ENCODE measurements around the gene MSRB3.

Gene MSRB3

GRCh38 chr12:65504417-65504816 is 225.9 kb downstream of the MSRB3 start:
- Histone ChIP-seq H3K27me3 (ENCODE audit: insufficient read depth, low read length) (no peaks in the 10 kb centered on the region), H3K27ac (ENCODE audit: low read depth, low read length) (no peak overlapping the region), H2AFZ (ENCODE audit: low read length, unreplicated experiment) (no peak overlapping the region), H3K79me2 (ENCODE audit: control insufficient read depth, insufficient read depth, low read length, unreplicated experiment) (no peaks in the 10 kb centered on the region), H3K4me3 (ENCODE audit: low read depth, low read length) (no peak overlapping the region), H3K4me1 (ENCODE audit: control insufficient read depth, insufficient read depth, low read length, unreplicated experiment) (peaks cover 20% of the 10 kb centered on the region), H3K36me3 (ENCODE audit: insufficient read depth, low read length) (no peaks in the 10 kb centered on the region)

DNA sequence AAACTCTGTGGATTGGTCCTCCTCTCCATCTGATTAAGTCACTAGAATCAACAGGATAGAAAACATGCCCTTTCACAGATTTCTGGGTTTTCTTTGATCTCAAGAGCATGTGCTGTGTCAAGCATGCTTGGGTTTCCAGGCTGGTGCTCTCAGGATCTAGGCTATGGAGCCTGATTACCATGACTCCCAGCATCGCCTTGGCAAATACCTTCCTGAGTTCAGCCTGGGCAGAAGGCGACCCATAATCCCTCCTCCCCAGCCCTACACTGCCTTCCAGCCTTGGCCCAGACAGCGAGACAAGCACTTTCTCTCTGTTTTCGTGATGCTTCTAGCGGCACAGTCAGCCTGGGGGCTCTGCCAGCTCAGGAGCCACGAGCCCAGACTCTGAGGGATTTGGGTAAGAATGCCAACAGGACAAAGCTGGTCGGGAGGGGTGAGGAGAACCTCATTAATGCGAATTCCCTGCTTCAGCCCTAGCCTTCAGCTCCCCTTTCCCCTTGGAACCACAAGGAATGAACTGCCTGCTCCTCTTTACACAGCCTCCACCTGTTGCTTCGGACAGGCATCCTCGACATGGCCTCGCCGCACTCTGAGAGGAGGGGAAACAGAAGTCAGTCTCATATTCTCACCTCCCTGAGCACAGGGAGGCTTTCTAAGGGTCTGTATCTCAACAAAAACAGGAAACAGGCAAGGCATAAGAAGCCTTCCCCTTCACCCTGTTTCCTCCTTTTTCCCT is 227.1 kb downstream of the MSRB3 start:
- no peaks in the 10 kb centered on the region for H3K79me2 ChIP-seq (ENCODE audit: control insufficient read depth, insufficient read depth, low read length, unreplicated experiment)
- no peak overlapping the region for H2AFZ ChIP-seq (ENCODE audit: low read length, unreplicated experiment)
- no peak overlapping the region for H3K27ac ChIP-seq (ENCODE audit: low read depth, low read length)
- no peaks in the 10 kb centered on the region for H3K36me3 ChIP-seq (ENCODE audit: insufficient read depth, low read length)
- peaks cover 12% of the 10 kb centered on the region for H3K4me1 ChIP-seq (ENCODE audit: control insufficient read depth, insufficient read depth, low read length, unreplicated experiment)
- H3K4me3 ChIP-seq (ENCODE audit: low read depth, low read length) = no peak overlapping the region
- no peaks in the 10 kb centered on the region for H3K27me3 ChIP-seq (ENCODE audit: insufficient read depth, low read length)

DNA sequence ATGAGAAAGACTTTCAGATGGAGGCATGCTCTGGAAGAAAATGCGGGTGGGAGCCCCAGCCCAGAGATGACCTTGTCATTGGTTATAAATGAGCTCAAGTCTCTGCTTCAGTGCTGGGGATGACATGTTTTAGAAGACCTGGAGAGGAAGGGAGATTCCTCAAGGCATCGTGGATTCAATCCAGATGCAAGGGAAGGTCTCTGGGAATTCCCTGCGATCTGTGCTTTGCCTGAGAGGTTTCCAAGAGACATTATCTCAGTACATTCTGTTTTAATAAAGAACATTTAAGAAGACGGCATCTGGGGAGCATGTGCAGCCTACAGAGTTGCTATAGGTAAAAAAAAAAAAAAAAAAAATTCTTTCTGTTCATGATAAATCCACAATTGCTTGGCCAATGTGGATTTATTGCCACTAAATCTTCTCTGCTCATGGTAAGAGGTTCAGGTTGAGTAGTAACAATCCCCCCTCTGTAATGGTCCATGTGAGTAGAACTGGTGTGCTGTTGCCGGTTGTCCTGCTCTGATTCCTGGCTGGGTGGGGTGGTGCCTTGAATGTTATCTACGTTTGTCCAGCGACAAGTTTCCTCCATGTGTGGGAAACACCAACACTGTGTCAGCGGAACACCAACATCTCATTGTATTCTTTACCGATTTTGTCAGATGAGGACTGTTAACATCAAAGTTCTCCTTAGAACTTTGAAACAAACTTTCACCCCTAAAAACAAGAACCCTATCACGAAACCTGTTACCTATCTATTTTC is 230.0 kb downstream of the MSRB3 start:
- Histone ChIP-seq H3K27me3 (ENCODE audit: insufficient read depth, low read length) (no peaks in the 10 kb centered on the region), H3K4me3 (ENCODE audit: low read depth, low read length) (no peak overlapping the region), H2AFZ (ENCODE audit: low read length, unreplicated experiment) (no peak overlapping the region), H3K36me3 (ENCODE audit: insufficient read depth, low read length) (no peaks in the 10 kb centered on the region), H3K79me2 (ENCODE audit: control insufficient read depth, insufficient read depth, low read length, unreplicated experiment) (no peaks in the 10 kb centered on the region), H3K27ac (ENCODE audit: low read depth, low read length) (no peak overlapping the region), H3K4me1 (ENCODE audit: control insufficient read depth, insufficient read depth, low read length, unreplicated experiment) (no peaks in the 10 kb centered on the region)

DNA sequence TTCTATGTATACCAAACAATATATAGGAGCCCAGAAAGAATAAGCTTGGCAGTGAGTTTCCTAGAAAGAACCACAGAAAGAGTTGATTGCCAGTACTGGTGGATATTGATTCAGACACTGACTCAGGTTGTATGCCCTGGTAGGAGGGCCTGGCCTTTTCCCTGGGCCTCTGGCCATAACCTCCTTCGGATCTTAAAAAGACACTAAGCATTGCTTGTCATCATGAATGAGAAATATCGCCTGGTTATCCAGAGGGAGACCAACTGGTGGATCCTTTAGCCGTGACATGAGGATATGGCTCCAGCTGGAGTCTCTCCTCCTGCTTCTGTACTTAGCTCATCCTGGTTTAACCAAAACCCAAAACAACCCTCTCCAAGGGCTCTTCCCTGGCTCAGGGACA is 231.5 kb downstream of the MSRB3 start:
- H2AFZ ChIP-seq (ENCODE audit: low read length, unreplicated experiment) = no peak overlapping the region

DNA sequence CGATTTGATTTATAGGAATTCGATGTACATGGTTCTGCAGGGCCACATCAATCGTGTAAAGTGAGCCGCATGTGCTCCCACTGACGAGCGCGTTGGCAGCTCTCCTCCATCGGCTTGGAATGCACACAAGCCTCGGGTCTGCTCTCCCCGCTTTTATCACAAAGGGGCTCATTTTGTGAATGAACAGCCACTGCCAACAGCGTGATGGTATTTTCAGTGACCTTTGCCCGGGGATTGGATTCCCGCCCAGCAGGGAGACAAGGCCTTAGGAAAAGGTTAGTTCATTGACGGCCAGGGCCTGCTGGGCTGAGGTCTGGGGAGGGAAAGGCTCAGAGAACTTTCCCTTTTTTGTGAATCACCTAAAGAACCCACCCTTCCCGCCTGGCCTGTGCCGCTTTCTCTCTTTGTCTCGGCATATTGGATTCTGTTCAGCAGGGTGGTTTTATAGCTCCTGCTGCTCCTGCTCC is 232.1 kb downstream of the MSRB3 start:
- no peak overlapping the region for H2AFZ ChIP-seq (ENCODE audit: low read length, unreplicated experiment)
- no peaks in the 10 kb centered on the region for H3K27me3 ChIP-seq (ENCODE audit: insufficient read depth, low read length)
- no peak overlapping the region for H3K4me3 ChIP-seq (ENCODE audit: low read depth, low read length)
- no peaks in the 10 kb centered on the region for H3K4me1 ChIP-seq (ENCODE audit: control insufficient read depth, insufficient read depth, low read length, unreplicated experiment)
- H3K79me2 ChIP-seq (ENCODE audit: control insufficient read depth, insufficient read depth, low read length, unreplicated experiment) = no peaks in the 10 kb centered on the region
- no peaks in the 10 kb centered on the region for H3K36me3 ChIP-seq (ENCODE audit: insufficient read depth, low read length)
- H3K27ac ChIP-seq (ENCODE audit: low read depth, low read length) = no peak overlapping the region

More for the DNA sequence above, 231.5 kb downstream of the MSRB3 start:
- Histone ChIP-seq H3K4me3 (ENCODE audit: low read depth, low read length) (no peak overlapping the region), H3K27me3 (ENCODE audit: insufficient read depth, low read length) (no peaks in the 10 kb centered on the region), H3K79me2 (ENCODE audit: control insufficient read depth, insufficient read depth, low read length, unreplicated experiment) (no peaks in the 10 kb centered on the region), H3K4me1 (ENCODE audit: control insufficient read depth, insufficient read depth, low read length, unreplicated experiment) (no peaks in the 10 kb centered on the region), H3K36me3 (ENCODE audit: insufficient read depth, low read length) (no peaks in the 10 kb centered on the region), H3K27ac (ENCODE audit: low read depth, low read length) (no peak overlapping the region)

GRCh38 chr12:65511134-65511834 is 232.8 kb downstream of the MSRB3 start:
- Histone ChIP-seq H3K4me3 (ENCODE audit: low read depth, low read length) (no peak overlapping the region), H3K36me3 (ENCODE audit: insufficient read depth, low read length) (no peaks in the 10 kb centered on the region), H3K4me1 (ENCODE audit: control insufficient read depth, insufficient read depth, low read length, unreplicated experiment) (no peaks in the 10 kb centered on the region), H3K79me2 (ENCODE audit: control insufficient read depth, insufficient read depth, low read length, unreplicated experiment) (no peaks in the 10 kb centered on the region), H3K27ac (ENCODE audit: low read depth, low read length) (no peak overlapping the region), H2AFZ (ENCODE audit: low read length, unreplicated experiment) (no peak overlapping the region), H3K27me3 (ENCODE audit: insufficient read depth, low read length) (no peaks in the 10 kb centered on the region)

DNA sequence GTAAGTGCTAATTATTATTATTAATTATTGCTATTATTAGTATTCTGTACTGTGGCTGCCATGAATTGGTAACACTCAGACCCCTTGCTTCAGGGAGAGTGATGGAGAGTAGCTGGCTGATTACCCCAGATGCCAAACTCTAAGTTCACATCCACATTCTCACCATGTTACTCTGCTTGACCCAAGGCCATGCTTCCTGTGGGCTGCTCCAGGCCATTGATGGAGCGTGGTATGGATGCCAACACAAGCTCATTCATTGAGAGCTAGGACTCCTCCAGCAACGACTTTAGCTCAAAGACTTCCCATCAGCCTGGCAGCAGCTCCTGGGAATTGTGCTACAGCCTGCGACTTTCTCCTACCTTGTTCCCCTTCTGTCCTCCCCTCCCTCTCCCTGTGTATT is 233.4 kb downstream of the MSRB3 start:
- H3K4me3 ChIP-seq (ENCODE audit: low read depth, low read length) = no peak overlapping the region
- no peaks in the 10 kb centered on the region for H3K36me3 ChIP-seq (ENCODE audit: insufficient read depth, low read length)
- H2AFZ ChIP-seq (ENCODE audit: low read length, unreplicated experiment) = no peak overlapping the region
- no peak overlapping the region for H3K27ac ChIP-seq (ENCODE audit: low read depth, low read length)
- no peaks in the 10 kb centered on the region for H3K4me1 ChIP-seq (ENCODE audit: control insufficient read depth, insufficient read depth, low read length, unreplicated experiment)
- H3K27me3 ChIP-seq (ENCODE audit: insufficient read depth, low read length) = no peaks in the 10 kb centered on the region
- no peaks in the 10 kb centered on the region for H3K79me2 ChIP-seq (ENCODE audit: control insufficient read depth, insufficient read depth, low read length, unreplicated experiment)
